A673 (cell line): ENCODE results near the gene CBLN3. TPM values are rescaled to one million over a fixed set of nuclear protein-coding genes. Genes with fewer than 3 reads are reported as not detected.

Source experiments
- BruUV-seq: library from RNA; stranded (reverse); fragments of 400-500 nt; replicated peaks from 2 replicates; lab custom pipeline; 2021; lab: Mats Ljungman, UMichigan
- CTCF ChIA-PET: fragments of 300-600 bp; sonication (Branson Sonifier 250); formaldehyde crosslinking; loops from one replicate; lab custom pipeline; 2022; ENCODE audit warnings: antibody characterized with exemption; lab: Charles Lee
- POLR2A ChIA-PET: fragments of 300-600 bp; sonication (Branson Sonifier 250); formaldehyde crosslinking; loops from one replicate; lab custom pipeline; 2022; ENCODE audit warnings: antibody characterized with exemption; ENCODE audit not compliant: low non-redundant PET; lab: Charles Lee
- DNase-seq: peaks from one replicate; pipeline ENCODE4 v3.0.0-alpha.2; 2015; ENCODE audit warnings: low spot score
- H3K27ac ChIP-seq: fragments of 200-600 bp; sonication (generic); 2 replicates; pipeline ENCODE4 v1.5.1; 2016; ENCODE audit warnings: mixed run types, low read depth, mild to moderate bottlenecking, mixed read lengths, antibody characterized with exemption, low read length; ENCODE audit not compliant: poor library complexity, severe bottlenecking
- H3K27me3 ChIP-seq: fragments of 200-600 bp; sonication (generic); replicated peaks from 2 replicates; pipeline ENCODE4 v1.6.1; 2017; ENCODE audit warnings: mixed run types, low read depth, mild to moderate bottlenecking, mixed read lengths, antibody characterized with exemption, low read length; ENCODE audit not compliant: insufficient read depth, poor library complexity
- H3K36me3 ChIP-seq: fragments of 200-600 bp; sonication (generic); 2 replicates; pipeline ENCODE4 v1.6.1; 2016; ENCODE audit warnings: mixed run types, mild to moderate bottlenecking, mixed read lengths, antibody characterized with exemption, low read length; ENCODE audit not compliant: insufficient read depth, poor library complexity, severe bottlenecking
- H3K4me1 ChIP-seq: fragments of 200-600 bp; sonication (generic); 2 replicates; pipeline ENCODE4 v1.6.1; 2017; ENCODE audit warnings: mixed run types, mild to moderate bottlenecking, mixed read lengths, antibody characterized with exemption, low read length; ENCODE audit not compliant: insufficient read depth, poor library complexity, severe bottlenecking
- H3K4me3 ChIP-seq: fragments of 200-600 bp; sonication (generic); 2 replicates; pipeline ENCODE4 v1.5.1; 2016; ENCODE audit warnings: low read depth, mixed run types, mild to moderate bottlenecking, mixed read lengths, low read length; ENCODE audit not compliant: poor library complexity, severe bottlenecking
- H3K9me3 ChIP-seq: fragments of 200-600 bp; sonication (generic); 2 replicates; pipeline ENCODE4 v1.6.1; 2016; ENCODE audit warnings: mixed run types, low read depth, mild to moderate bottlenecking, mixed read lengths, antibody characterized with exemption, low read length; ENCODE audit not compliant: poor library complexity, severe bottlenecking
- EZH2 ChIP-seq: fragments of 200-600 bp; sonication (generic); IDR thresholded peaks from 2 replicates; pipeline ENCODE4 v1.6.1; 2017; ENCODE audit warnings: borderline replicate concordance, low read depth, mild to moderate bottlenecking, mixed read lengths, antibody characterized with exemption, low read length; ENCODE audit not compliant: poor library complexity, severe bottlenecking
- intact Hi-C: fragments of 100-400 bp; cut with micrococcal nuclease; formaldehyde crosslinking; loops from one replicate; pipeline ENCODE4 v1.10.0; 2022; ENCODE audit not compliant: unreplicated experiment
- total RNA-seq: library from RNA; stranded (reverse); gene quantifications from 2 replicates; pipeline ENCODE4 v1.2.3, GENCODE V29; 2021
- TF ChIP-seq, protein P1 (sequence below): fragments of 300-800, 200-600 bp; sonication (generic); conservative IDR thresholded peaks from 2 replicates; pipeline ENCODE4 v1.5.1; 2017; ENCODE audit warnings: low read depth, mild to moderate bottlenecking, antibody characterized with exemption, low read length, moderate library complexity, mixed read lengths

The CBLN3 gene
- total RNA-seq, 1 experiment from 2014 or later = 0.80 TPM

DNA sequence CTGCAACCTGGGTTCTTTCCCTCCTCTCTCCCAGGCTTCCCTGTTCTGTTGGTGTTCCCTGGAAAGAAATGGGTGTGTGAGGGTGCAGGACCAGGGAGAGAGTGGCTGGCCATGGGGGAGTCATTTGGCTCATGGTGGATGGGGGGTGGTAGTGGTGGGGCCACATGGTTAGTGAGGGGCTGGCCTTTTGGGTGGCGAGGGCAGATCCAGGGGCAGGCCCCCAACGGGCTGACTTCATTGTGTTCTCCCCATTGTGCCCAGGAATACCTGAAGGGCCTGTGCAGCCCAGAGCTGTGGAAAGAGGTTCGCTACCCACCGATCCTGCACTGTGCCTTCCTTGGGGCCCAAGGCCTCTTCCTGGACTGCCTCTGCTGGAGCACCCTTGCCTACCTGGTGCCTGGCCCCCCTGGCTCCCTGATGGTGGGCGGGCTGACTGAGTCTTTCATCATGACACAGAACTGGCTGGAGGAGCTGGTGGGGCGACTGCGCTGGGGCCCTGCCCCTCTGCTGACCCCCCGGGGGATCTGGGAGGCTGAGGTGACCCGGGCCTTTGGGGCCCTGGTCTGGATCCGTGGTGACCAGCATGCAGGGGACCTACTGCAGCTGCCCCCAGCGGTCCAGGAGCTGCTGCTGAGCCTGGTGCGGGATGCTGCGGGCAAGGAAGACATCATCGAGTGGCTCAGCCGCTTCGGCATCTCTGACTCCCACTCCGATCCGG lies 21.7 kb downstream of the CBLN3 start:
- Histone ChIP-seq H3K36me3 (no peaks in the 10 kb centered on the region), H3K4me1 (no peaks in the 10 kb centered on the region), H3K4me3 (no peak overlapping the region), H3K9me3 (no peaks in the 10 kb centered on the region), H3K27me3 (no peaks in the 10 kb centered on the region), H3K27ac (no peak overlapping the region)
- CTCF ChIA-PET = no interaction called here
- no TSS peak for BruUV-seq
- TF ChIP-seq, protein P1, sequence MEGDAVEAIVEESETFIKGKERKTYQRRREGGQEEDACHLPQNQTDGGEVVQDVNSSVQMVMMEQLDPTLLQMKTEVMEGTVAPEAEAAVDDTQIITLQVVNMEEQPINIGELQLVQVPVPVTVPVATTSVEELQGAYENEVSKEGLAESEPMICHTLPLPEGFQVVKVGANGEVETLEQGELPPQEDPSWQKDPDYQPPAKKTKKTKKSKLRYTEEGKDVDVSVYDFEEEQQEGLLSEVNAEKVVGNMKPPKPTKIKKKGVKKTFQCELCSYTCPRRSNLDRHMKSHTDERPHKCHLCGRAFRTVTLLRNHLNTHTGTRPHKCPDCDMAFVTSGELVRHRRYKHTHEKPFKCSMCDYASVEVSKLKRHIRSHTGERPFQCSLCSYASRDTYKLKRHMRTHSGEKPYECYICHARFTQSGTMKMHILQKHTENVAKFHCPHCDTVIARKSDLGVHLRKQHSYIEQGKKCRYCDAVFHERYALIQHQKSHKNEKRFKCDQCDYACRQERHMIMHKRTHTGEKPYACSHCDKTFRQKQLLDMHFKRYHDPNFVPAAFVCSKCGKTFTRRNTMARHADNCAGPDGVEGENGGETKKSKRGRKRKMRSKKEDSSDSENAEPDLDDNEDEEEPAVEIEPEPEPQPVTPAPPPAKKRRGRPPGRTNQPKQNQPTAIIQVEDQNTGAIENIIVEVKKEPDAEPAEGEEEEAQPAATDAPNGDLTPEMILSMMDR = no peak
- no peak for TF ChIP-seq EZH2
- no peak for DNase-seq
- POLR2A ChIA-PET = no interaction called here
- intact Hi-C loops = no loop called here

DNA sequence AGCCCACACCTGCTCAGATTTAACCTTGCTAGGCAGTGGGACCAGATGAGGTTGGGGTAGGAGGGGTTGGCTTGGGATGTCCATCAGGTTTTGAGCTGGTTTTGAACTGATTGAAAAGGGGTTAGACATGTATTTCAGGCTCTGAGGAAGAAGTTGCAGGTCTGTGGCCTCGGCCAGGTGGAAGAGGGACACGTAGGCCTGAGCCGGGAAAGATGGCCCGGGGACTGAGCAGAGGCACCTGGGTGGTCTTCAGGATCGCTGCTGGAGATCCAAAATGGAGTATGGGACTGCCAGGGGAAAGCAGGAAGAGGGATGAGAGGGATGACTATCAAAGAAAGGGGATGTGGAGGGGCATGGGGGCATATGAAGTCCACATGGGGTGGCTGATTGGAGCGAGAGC lies 23.1 kb downstream of the CBLN3 start:
- ChIA-PET POLR2A (no interaction called here), CTCF (no interaction called here)
- no peak for DNase-seq
- no peak overlapping the region for H3K27ac ChIP-seq
- TF ChIP-seq EZH2 = no peak
- TF ChIP-seq, protein P1 = no peak
- BruUV-seq = no TSS peak
- H3K27me3 ChIP-seq = no peaks in the 10 kb centered on the region
- intact Hi-C loops = no loop called here
- H3K9me3 ChIP-seq = no peaks in the 10 kb centered on the region
- H3K4me3 ChIP-seq = no peak overlapping the region
- no peaks in the 10 kb centered on the region for H3K36me3 ChIP-seq
- H3K4me1 ChIP-seq = no peaks in the 10 kb centered on the region

DNA sequence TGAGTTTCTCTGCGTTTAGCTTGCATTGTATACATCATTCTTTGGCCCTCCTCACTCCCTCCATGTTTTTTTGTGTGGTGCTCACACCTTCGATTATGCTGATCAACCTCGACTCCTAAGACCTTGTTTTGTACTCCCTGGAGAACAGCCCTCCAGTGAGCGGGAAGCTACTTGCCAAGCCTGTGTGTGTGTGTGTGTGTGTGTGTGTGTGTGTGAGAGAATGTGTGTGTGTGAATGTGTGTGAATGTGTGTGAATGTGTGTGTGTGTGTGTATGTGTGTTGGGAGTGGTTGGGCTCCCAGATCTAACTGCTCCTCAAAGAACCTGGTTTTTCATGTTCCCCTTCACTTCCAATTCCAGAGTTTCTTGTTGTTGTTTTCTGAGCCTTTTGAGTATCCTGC lies 24.7 kb downstream of the CBLN3 start:
- TF ChIP-seq, protein P1 = no peak
- no peak for TF ChIP-seq EZH2

More for the DNA sequence above, 24.7 kb downstream of the CBLN3 start:
- Histone ChIP-seq H3K27me3 (no peaks in the 10 kb centered on the region), H3K9me3 (no peaks in the 10 kb centered on the region), H3K36me3 (no peaks in the 10 kb centered on the region), H3K4me1 (peaks cover 9% of the 10 kb centered on the region), H3K27ac (no peak overlapping the region), H3K4me3 (no peak overlapping the region)
- ChIA-PET CTCF (no interaction called here), POLR2A (no interaction called here)
- intact Hi-C loops = no loop called here
- no peak for DNase-seq
- no TSS peak for BruUV-seq
